ENCODE measurements around the gene EFCAB6. TPM values are rescaled to one million over a fixed set of nuclear protein-coding genes. Genes with fewer than 3 reads are reported as not detected.

Gene EFCAB6
- total and polyA plus RNA-seq, 2 donors (not counting 3 experiments of a cell fraction or from before 2014, with no cell fraction given), result 0.07 to 0.31 TPM

DNA sequence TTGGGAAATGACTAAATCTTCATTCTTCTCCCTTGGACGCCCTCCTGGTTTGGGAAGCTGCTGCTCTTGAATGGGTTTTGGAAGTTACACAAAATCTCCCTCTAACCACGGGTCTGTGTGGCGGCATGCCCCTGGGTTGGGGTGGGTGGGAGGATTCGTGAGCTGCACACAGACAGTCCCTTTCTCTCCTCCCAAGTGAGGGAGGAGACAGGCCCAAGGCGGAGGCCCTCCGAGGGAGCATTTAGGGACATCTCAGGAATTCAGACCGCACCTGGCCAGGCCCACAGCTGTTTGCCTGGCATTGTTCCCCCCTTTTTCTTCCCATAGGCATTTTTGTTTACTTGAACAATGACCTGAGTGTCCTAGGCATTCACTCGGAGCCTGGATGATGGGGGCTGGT lies 306.2 kb downstream of the EFCAB6 start:
- CTCF ChIA-PET, result no interaction called here
- H3K4me2 ChIP-seq (ENCODE audit: insufficient read depth, low read length), result no peak overlapping the region
- intact Hi-C loops (cut with micrococcal nuclease), result no loop called here
- no peaks in the 10 kb centered on the region for H3K36me3 ChIP-seq (ENCODE audit: control insufficient read depth in 2 of 2, extremely low read depth in 1 of 2, insufficient read depth in 2 of 2, low read length in 2 of 2)
- H3K9me3 ChIP-seq (replicated peaks; ENCODE audit: control insufficient read depth, insufficient read depth, low read length), result peaks cover 10% of the 10 kb centered on the region
- no peaks in the 10 kb centered on the region for H3K27me3 ChIP-seq (ENCODE audit: control insufficient read depth in 2 of 2, insufficient read depth in 2 of 2, low read length in 2 of 2)
- no peak overlapping the region for H3K4me3 ChIP-seq (replicated peaks in 1 of 3; ENCODE audit: insufficient read depth in 1 of 3, low read depth in 1 of 3, low read length in 3 of 3)
- TF ChIP-seq JUN (IDR thresholded peaks at IDR 0.05; ENCODE audit: borderline replicate concordance, insufficient read depth, insufficient read length, low read depth), result no peak
- TF ChIP-seq POLR2AphosphoS5 (IDR thresholded peaks at IDR 0.05; ENCODE audit: insufficient read depth, low read depth, low read length), result no peak
- TF ChIP-seq GATA2 (IDR thresholded peaks at IDR 0.05; ENCODE audit: insufficient read depth, insufficient read length, low read depth, low read length), result no peak
- no peak for TF ChIP-seq CTCF (IDR thresholded peaks at IDR 0.05; ENCODE audit: extremely low read depth in 1 of 2, insufficient read depth in 1 of 2, low read depth in 1 of 2, low read length in 2 of 2)
- no peak for TF ChIP-seq POLR2A (IDR thresholded peaks at IDR 0.05; ENCODE audit: low read depth, low read length)
- TF ChIP-seq, protein P1, sequence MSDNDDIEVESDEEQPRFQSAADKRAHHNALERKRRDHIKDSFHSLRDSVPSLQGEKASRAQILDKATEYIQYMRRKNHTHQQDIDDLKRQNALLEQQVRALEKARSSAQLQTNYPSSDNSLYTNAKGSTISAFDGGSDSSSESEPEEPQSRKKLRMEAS (IDR thresholded peaks at IDR 0.05; ENCODE audit: insufficient read depth, insufficient read length), result no peak
- TF ChIP-seq MYC (IDR thresholded peaks at IDR 0.05; ENCODE audit: low read depth, low read length), result no peak
- no peak for TF ChIP-seq EZH2 (IDR thresholded peaks at IDR 0.05; ENCODE audit: borderline replicate concordance, low read depth, low read length, severe bottlenecking)
- no peak for TF ChIP-seq FOS (IDR thresholded peaks at IDR 0.05; ENCODE audit: borderline replicate concordance, insufficient read depth, low read length)
- H3K79me2 ChIP-seq (ENCODE audit: control insufficient read depth, insufficient read depth, low read length), result no peaks in the 10 kb centered on the region
- no peaks in the 10 kb centered on the region for H3K4me1 ChIP-seq (ENCODE audit: control insufficient read depth, extremely low read depth, insufficient read depth, low read length)
- H3K9ac ChIP-seq (replicated peaks; ENCODE audit: extremely low read depth, insufficient read depth, low read length), result no peak overlapping the region
- no peak overlapping the region for H2AFZ ChIP-seq (ENCODE audit: low read depth, low read length)
- POLR2A ChIA-PET, result no interaction called here
- H3K9me1 ChIP-seq (replicated peaks; ENCODE audit: control insufficient read depth, extremely low read depth, insufficient read depth, low read length), result no peaks in the 10 kb centered on the region
- BruUV-seq (replicated peaks), result no TSS peak
- dilution Hi-C loops (cut with MboI; ENCODE audit: extremely low pct_ligation_motif_present, low sequenced_read_pairs), result no loop called here
- no peaks in the 10 kb centered on the region for H4K20me1 ChIP-seq (replicated peaks; ENCODE audit: control insufficient read depth, extremely low read depth, insufficient read depth, low read length)
- FAIRE-seq, result no peak
- H3K27ac ChIP-seq (ENCODE audit: insufficient read depth, low read depth, low read length), result no peak overlapping the region
- DNase-seq (ENCODE audit: low read depth, low spot score), result no peak

Data from endothelial cell of umbilical vein (primary cell).